RWPE2 (cell line): ENCODE data around the gene API5.

Experiments used
- ATAC-seq: fragments of 200-7000 bp; cut with Tn5 transposase; 3 replicates; pipeline ENCODE4 v1.9.1; 2021; ENCODE audit warnings: low read depth
- DNase-seq: peaks from one replicate; pipeline ENCODE4 v3.0.0-alpha.2; 2020; ENCODE audit warnings: low spot score
- H3K27ac ChIP-seq: fragments of 450-650 bp; 2 replicates; pipeline ENCODE4 v1.5.1; 2017; ENCODE audit warnings: mild to moderate bottlenecking; ENCODE audit not compliant: poor library complexity, severe bottlenecking
- H3K27me3 ChIP-seq: fragments of 250-450 bp; sonication (Bioruptor Pico); 2 replicates; pipeline ENCODE4 v1.5.1; 2021; ENCODE audit warnings: mild to moderate bottlenecking, moderate library complexity; ENCODE audit not compliant: insufficient read depth, poor library complexity, severe bottlenecking
- H3K36me3 ChIP-seq: fragments of 250-450 bp; sonication (Bioruptor Pico); 2 replicates; pipeline ENCODE4 v1.5.1; 2020; ENCODE audit warnings: low read depth, mild to moderate bottlenecking, moderate library complexity
- H3K4me1 ChIP-seq: fragments of 250-450 bp; sonication (Bioruptor Pico); 2 replicates; pipeline ENCODE4 v1.5.1; 2021; ENCODE audit warnings: mild to moderate bottlenecking, moderate library complexity; ENCODE audit not compliant: insufficient read depth, poor library complexity, severe bottlenecking
- H3K4me3 ChIP-seq: fragments of 250-450 bp; sonication (Bioruptor Pico); 2 replicates; pipeline ENCODE4 v1.5.1; 2021; ENCODE audit warnings: mild to moderate bottlenecking, moderate library complexity; ENCODE audit not compliant: severe bottlenecking
- H3K9me3 ChIP-seq: fragments of 250-450 bp; sonication (Bioruptor Pico); 2 replicates; pipeline ENCODE4 v1.5.1; 2021; ENCODE audit warnings: mild to moderate bottlenecking, moderate library complexity; ENCODE audit not compliant: severe bottlenecking
- CTCF ChIP-seq: fragments of 450-650 bp; IDR thresholded peaks from one replicate; pipeline ENCODE4 v1.5.1; 2017; ENCODE audit warnings: mild to moderate bottlenecking, moderate library complexity; ENCODE audit not compliant: poor library complexity, severe bottlenecking

Gene API5

GRCh38 chr11:43311791-43312607 is at the start of gene API5:
Gene API5, plus strand, starts transcription at chr11:43311996. Its CDS starts 132 bp downstream, at chr11:43312128.
- Histone ChIP-seq H3K4me1 (no peaks in the 10 kb centered on the region), H3K27ac (peak within 1 kb of the TSS; percentile 55), H3K27me3 (no peaks in the 10 kb centered on the region), H3K9me3 (no peaks in the 10 kb centered on the region), H3K36me3 (peaks cover 19% of the 10 kb centered on the region), H3K4me3 (peak within 1 kb of the TSS; percentile 78)
- TF ChIP-seq CTCF, result peak; percentile 92
- ATAC-seq (peak; percentile 95), DNase-seq (peak; percentile 87)

- Histone ChIP-seq H3K4me3 (no peak overlapping the region), H3K27ac (no peak overlapping the region), H3K36me3 (no peaks in the 10 kb centered on the region), H3K27me3 (no peaks in the 10 kb centered on the region), H3K4me1 (no peaks in the 10 kb centered on the region), H3K9me3 (no peaks in the 10 kb centered on the region)
- TF ChIP-seq CTCF, result no peak
- ATAC-seq, result no peak
- no peak for DNase-seq
These were observed 43.8 kb upstream of the API5 start for GRCh38 chr11:43267856-43268580.

GRCh38 chr11:43268786-43269185 is 43.0 kb upstream of the API5 start:
- no peaks in the 10 kb centered on the region for H3K27me3 ChIP-seq
- H3K36me3 ChIP-seq, result no peaks in the 10 kb centered on the region
- H3K27ac ChIP-seq, result no peak overlapping the region
- no peaks in the 10 kb centered on the region for H3K9me3 ChIP-seq
- ATAC-seq (no peak), DNase-seq (no peak)
- H3K4me3 ChIP-seq, result no peak overlapping the region
- TF ChIP-seq CTCF, result no peak
- no peaks in the 10 kb centered on the region for H3K4me1 ChIP-seq

GRCh38 chr11:43269254-43269918 is 42.4 kb upstream of the API5 start:
- Histone ChIP-seq H3K4me1 (no peaks in the 10 kb centered on the region), H3K4me3 (no peak overlapping the region), H3K27ac (no peak overlapping the region), H3K9me3 (no peaks in the 10 kb centered on the region), H3K27me3 (no peaks in the 10 kb centered on the region), H3K36me3 (no peaks in the 10 kb centered on the region)
- ATAC-seq (no peak), DNase-seq (no peak)
- TF ChIP-seq CTCF, result no peak
